Stomach (tissue), 4 donors: ENCODE data around the gene RIMBP2.

ENCODE experiments used
- CTCF ChIP-seq, 7 experiments: fragments of 450-650 bp in 4 of 7; fragments of 200-600 bp in 3 of 7; sonication (generic) in 3 of 7; IDR thresholded peaks; one replicate each; pipeline ENCODE4 v1.5.1; 2016 to 2019; ENCODE audit warnings: antibody characterized with exemption in 7 of 7, control low read depth in 2 of 7, mild to moderate bottlenecking in 1 of 7
- POLR2A ChIP-seq, 4 donors: fragments of 450-650 bp; IDR thresholded peaks; one replicate each; pipeline ENCODE4 v1.6.1; 2016; ENCODE audit warnings: antibody characterized with exemption in 4 of 4, control low read depth in 2 of 4, mild to moderate bottlenecking in 1 of 4, moderate library complexity in 1 of 4
- POLR2AphosphoS5 ChIP-seq, 3 donors: sonication (generic); formaldehyde crosslinking; IDR thresholded peaks; one replicate each; pipeline ENCODE4 v1.6.1; 2016; ENCODE audit warnings: antibody characterized with exemption in 3 of 3

GRCh38 chr12:130474599-130475269, 241.4 kb downstream of the RIMBP2 start:
- TF ChIP-seq POLR2A (IDR thresholded peaks at IDR 0.05) (no peak), CTCF (IDR thresholded peaks at IDR 0.05) (no peak), POLR2AphosphoS5 (IDR thresholded peaks at IDR 0.05) (no peak)
